ENCODE results near the gene TRAPPC3.
A peak's percentile ranks its signal among the peaks of the same experiment; 100 is the strongest.

Gene TRAPPC3

GRCh38 chr1:36187800-36188593 lies 38.7 kb upstream of the TRAPPC3 start (continued):
- TF ChIP-seq ZFP69B (tag by site-specific recombination; IDR thresholded peaks at IDR 0.05) (peak; percentile 97), PBX3 (CRISPR knock-in tag; IDR thresholded peaks at IDR 0.05) (peak; percentile 86), ZNF600 (tag by site-specific recombination; IDR thresholded peaks at IDR 0.05) (peak; percentile 88), ZNF324 (tag by site-specific recombination; IDR thresholded peaks at IDR 0.05) (no peak), PRDM10 (tag by site-specific recombination; IDR thresholded peaks at IDR 0.05) (peak; percentile 62), KLF10 (tag by site-specific recombination; IDR thresholded peaks at IDR 0.05) (no peak), KLF17 (tag by site-specific recombination; IDR thresholded peaks at IDR 0.05) (peak; percentile 38; the same call in 1 of the 2 replicates), ZNF280C (tag by site-specific recombination; IDR thresholded peaks at IDR 0.05) (no peak), ZNF202 (tag by site-specific recombination; IDR thresholded peaks at IDR 0.05; ENCODE audit: borderline replicate concordance) (no peak), ZFP37 (tag by site-specific recombination; IDR thresholded peaks at IDR 0.05) (peak; percentile 92), PATZ1 (tag by site-specific recombination; IDR thresholded peaks at IDR 0.05) (peak; percentile 86), CTCF (tag by site-specific recombination; IDR thresholded peaks at IDR 0.05) (peak; percentile 96), ZNF513 (tag by site-specific recombination; IDR thresholded peaks at IDR 0.05) (no peak), ZNF843 (tag by site-specific recombination; IDR thresholded peaks at IDR 0.05) (no peak), ZNF23 (tag by site-specific recombination; IDR thresholded peaks at IDR 0.05; ENCODE audit: borderline replicate concordance) (no peak)
